IPS-18c (cell line): ENCODE measurements around the gene FOXF1.
A peak's percentile ranks its signal among the peaks of the same experiment; 100 is the strongest.

Source experiments
- H3K4me3 ChIP-seq: 2 replicates; pipeline ENCODE4 v1.7.0; 2013; ENCODE audit warnings: low read depth, mild to moderate bottlenecking, low read length, moderate library complexity; ENCODE audit not compliant: insufficient read depth
- H3K9me3 ChIP-seq: one replicate; pipeline ENCODE4 v1.6.1; 2013; ENCODE audit warnings: mild to moderate bottlenecking, low read length, moderate library complexity; ENCODE audit not compliant: control insufficient read depth, insufficient read depth

The FOXF1 gene

DNA sequence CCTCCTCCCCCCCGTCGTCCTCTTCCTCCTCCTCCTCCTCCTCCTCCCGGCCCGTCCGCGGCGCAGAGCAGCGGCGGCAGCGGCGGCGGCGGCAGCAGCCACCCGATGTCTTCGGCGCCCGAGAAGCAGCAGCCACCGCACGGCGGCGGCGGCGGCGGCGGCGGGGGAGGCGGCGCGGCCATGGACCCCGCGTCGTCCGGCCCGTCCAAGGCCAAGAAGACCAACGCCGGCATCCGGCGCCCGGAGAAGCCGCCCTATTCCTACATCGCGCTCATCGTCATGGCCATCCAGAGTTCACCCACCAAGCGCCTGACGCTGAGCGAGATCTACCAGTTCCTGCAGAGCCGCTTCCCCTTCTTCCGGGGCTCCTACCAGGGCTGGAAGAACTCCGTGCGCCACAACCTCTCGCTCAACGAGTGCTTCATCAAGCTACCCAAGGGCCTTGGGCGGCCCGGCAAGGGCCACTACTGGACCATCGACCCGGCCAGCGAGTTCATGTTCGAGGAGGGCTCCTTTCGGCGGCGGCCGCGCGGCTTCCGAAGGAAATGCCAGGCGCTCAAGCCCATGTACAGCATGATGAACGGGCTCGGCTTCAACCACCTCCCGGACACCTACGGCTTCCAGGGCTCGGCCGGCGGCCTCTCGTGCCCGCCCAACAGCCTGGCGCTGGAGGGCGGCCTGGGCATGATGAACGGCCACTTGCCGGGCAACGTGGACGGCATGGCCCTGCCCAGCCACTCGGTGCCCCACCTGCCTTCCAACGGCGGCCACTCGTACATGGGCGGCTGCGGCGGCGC lies at the start of gene FOXF1:
Gene FOXF1, plus strand, starts transcription at position 63 of the 797 bp plus-strand sequence. Its CDS starts 43 bp downstream, at position 106.
- peak within 1 kb of the TSS; percentile 51; the same call in 1 of the 2 replicates for H3K4me3 ChIP-seq
- H3K9me3 ChIP-seq = no peaks in the 10 kb centered on the region

DNA sequence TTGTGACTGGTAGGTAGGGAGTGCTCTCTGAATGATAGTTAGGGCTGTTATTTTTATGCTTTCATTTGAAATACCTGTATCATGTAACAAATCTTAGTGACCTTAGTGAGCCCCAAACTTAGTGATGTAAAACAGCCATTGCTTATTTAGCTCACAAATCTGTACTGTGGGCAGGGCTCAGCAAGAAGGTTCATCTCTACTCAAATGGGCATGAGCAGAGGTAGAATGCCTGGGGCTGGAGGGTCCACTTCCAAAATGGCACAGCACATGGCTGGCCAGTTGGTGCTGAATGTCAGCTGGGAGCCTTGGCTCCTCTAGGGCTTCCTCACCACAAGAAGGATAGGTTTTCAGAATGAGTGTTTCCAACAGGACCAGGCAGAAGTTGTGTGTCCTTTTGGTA lies 49.3 kb upstream of the FOXF1 start:
- Histone ChIP-seq H3K4me3 (no peak overlapping the region), H3K9me3 (no peaks in the 10 kb centered on the region)

DNA sequence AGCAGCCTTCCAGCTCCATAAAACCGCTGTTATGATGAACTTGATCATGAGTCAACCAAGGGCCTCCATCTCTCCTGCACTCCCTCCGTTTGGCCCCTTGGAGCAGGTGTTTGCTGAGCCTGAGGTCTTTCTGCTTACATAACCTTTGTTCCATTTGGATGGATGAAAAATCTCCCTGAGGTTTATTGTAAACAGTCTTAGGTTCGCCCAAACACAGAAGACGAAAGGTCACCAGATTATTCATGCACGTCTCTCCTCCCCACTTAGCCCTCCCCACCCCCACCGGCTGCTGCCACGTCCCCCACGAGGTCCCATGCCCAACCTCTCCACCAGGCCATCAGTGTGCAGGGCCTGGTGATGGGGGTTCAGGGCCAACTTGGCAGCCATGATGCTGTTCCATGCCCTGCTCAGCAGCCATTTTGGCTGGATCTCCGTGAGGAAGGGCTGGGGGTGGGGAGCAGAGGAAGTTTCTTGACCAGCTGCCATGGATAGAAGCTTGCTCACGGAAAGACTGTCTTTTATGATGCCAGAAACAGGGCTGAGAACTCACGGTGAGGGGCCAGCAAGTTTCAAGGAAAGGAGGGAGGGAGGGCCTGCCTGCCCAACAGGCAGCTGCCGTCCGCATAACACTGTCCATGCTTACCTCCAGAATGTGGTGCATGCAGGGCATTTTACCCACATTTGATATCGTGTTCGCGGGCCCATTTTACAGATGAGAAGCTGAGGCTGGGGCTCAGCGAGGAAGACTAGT lies 47.8 kb upstream of the FOXF1 start:
- H3K9me3 ChIP-seq = no peaks in the 10 kb centered on the region
- no peak overlapping the region for H3K4me3 ChIP-seq

DNA sequence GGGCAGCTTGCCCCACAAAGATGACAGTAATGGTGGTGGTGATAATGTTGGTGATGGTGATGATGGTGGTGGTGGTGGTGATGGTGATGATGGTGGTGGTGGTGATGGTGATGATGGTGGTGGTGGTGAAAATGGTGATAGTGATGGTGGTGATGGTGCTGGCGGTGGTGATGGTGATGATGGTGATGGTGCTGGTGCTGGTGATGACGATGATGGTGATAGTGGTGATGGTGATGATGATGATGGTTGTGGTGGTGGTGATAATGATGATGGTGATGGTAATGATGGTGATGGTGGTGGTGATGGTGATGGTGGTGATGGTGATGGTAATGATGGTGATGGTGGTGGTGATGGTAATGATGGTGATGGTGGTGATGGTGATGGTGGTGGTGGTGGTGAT lies 46.3 kb upstream of the FOXF1 start:
- no peak overlapping the region for H3K4me3 ChIP-seq
- no peaks in the 10 kb centered on the region for H3K9me3 ChIP-seq

DNA sequence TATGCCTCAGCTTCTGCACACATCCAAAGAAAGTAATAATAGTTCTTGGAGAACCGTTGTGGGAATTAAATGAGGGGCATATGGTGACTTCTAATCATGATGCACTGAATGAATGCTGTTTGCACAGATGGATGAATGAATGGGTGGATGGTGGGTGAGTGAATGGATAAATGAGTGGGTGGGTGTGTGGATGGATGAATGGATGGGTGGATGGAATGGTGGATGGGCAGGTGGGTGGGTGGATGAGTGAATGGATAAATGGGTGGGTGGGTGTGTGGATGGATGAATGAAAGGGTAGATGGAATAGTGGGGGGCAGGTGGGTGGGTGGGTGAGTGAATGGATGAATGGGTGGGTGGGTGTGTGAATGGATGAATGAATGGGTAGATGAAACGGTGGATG lies 44.9 kb upstream of the FOXF1 start:
- H3K4me3 ChIP-seq = no peak overlapping the region
- no peaks in the 10 kb centered on the region for H3K9me3 ChIP-seq

DNA sequence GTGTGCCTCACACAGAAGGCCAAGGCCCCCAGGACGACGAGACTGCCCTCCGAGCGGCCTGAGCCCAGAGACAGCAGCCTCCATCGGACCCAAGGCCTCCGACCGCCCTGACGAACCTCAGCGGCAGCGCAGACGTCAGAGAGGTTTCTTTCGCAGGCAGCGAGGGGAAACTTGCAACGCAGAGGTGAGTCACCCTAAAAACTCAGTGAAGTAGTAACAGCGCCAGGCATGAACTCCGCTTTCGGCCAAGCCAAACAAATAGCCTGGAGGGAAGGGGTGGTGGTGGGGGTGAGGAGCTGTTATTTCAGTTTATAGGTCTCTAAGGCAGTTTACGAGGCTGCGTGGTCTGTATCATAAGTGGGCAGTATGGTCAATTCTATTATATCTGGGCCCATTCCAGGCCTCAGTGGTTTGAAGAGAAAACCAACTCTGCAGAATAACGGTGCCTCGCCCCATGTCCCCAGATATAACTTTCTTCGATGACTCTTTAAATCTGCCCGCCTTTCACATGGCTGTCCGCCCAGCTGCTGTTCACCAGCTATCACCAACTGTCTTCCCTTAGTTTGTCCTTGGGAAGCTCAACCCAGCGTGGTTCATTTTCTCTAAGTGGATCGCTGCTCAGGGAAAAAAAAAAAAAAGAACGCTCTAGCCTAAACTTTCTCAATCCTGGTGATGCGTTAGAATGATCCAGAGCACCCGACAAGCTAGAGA lies 43.5 kb upstream of the FOXF1 start:
- no peak overlapping the region for H3K4me3 ChIP-seq
- no peaks in the 10 kb centered on the region for H3K9me3 ChIP-seq

DNA sequence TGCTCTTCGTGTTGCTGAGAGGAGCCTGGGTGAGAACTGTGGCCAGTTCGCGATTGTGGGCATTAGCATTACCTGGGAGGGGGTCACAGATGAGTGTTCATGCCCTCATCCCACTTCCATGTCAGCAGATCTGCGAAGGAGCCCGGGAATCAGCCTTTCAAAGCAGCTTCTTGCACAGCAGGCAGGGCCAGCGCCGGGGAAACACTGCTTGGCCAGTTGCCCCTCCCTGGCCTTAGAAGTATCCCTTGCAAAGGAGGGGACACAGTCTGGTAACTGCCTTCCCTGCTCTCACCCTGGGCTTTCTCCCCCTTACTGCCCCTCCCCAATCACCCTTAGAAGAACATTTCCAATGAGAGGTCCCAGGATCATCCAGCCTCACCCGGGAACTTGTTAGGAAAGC lies 42.8 kb upstream of the FOXF1 start:
- no peak overlapping the region for H3K4me3 ChIP-seq
- H3K9me3 ChIP-seq = no peaks in the 10 kb centered on the region

DNA sequence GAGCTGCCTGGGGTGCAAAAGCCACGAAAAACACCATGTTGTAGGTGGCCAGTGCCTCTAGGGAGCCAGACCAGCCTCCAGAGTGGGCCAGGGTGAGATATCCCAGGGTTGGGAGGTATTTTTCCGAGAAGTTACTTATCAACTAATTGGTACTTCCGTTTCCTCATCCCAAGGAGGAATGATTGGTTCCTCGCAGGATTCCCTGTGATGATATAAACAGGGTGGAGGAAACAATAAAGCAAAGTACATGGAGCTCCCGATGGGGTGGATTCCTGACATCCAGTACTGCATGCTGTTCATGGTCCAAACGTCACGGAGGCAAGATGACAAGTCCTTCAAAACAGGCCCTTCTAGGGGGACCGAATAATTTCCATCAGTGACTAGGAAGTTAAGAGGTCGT lies 39.4 kb upstream of the FOXF1 start:
- H3K9me3 ChIP-seq = no peaks in the 10 kb centered on the region
- H3K4me3 ChIP-seq = no peak overlapping the region

DNA sequence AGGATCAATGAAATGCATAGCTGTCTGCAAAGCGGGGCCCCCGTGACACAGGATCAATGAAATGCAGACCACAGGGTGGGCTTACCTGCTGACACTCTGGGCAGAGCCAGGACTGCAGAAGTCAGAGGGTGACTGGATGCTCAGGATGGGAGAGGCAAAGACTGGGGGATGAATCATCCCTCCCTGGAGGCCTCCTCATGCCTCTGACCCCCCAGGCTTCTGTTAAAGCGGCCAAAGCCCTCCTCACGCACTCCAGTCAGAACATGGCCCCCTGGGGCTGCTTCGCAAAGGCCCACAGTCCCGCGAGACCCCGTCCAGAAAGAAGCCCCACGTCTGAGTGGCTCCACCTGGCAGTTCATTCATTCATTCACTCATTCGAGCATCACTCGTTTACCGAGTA lies 38.4 kb upstream of the FOXF1 start:
- no peaks in the 10 kb centered on the region for H3K9me3 ChIP-seq
- H3K4me3 ChIP-seq = no peak overlapping the region

DNA sequence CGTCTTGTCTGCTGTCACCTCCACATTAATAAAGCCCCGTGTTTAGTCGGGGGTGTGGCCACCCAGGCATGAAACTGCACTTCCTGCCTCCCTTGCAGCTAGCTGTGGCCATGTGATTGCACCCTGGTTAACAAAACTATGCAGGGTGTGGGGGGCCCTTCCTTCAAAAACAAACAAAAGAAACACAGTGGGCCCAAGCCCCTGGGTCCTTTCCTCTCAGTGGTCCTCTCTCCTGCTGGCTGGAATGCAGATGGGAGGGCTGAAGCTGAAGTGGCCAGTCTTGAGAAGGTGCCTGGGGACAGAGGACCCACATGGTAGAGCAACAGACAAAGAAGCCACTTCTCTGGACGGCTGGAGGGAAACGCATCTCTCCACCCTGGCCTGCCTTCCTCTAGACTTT lies 38.0 kb upstream of the FOXF1 start:
- no peaks in the 10 kb centered on the region for H3K9me3 ChIP-seq
- no peak overlapping the region for H3K4me3 ChIP-seq

DNA sequence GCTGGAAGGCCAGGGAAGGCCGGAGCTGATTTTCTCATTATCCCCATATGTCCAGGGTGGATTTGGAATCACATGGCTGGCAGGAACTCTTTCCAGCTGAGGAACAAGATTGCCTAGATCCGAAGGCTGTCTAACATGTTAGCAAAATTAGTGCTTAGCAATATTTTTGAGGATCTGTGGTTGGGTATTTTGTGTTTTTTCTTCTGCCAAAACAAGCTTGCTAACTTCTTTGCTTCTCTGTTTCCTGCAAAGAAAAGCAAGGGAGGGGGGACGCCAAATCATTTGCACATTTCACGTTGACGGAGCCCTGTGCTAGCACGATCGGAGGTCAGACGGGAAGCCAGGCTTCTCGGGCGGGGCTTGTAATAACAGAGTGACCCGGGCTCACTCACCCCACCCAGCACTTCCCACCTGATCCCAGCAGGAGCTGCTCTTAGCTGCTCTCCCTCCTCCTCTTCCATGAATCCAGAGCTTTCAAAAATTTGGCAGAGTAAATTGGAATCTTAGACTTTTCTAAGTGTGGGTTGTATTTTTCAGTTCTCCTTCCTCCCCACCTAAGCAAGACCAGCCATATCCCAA lies 33.3 kb upstream of the FOXF1 start:
- Histone ChIP-seq H3K4me3 (no peak overlapping the region), H3K9me3 (no peaks in the 10 kb centered on the region)

DNA sequence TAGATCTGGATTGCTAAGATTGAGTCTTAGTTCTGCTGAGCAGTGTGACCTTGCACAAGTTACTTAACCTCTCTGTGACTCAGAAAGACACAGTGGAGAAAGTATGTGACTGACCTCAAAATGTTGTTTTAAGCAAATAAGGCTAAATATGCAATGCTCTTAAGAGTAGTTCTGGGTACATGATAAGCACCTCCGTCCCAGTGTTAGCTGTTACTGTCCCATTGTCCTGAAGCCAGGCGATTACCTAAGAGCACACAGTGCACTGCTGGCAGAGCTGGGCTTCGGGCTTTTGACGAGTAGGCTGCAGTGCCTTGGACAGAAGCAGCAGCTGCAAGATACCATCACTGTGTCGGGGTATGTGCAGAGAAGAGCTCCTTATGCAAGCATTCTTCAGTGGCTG lies 32.7 kb upstream of the FOXF1 start:
- Histone ChIP-seq H3K4me3 (no peak overlapping the region), H3K9me3 (no peaks in the 10 kb centered on the region)

DNA sequence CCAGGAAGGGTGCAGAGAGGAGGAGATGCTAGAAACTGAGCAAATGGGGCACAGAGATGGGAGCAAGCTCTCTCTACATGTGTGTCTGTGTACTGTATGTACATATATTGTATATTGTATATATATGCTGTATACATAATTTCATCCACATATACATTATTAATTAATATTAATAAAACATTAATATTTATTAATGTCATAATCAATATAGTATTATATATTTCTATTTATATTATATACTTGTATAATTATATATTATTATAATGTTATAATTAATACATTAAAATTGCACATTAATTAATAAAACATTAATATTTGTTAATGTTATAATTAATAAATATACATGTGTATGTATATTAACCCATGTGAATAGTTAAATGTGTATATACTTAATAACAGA lies 31.5 kb upstream of the FOXF1 start:
- Histone ChIP-seq H3K9me3 (peaks cover 2% of the 10 kb centered on the region), H3K4me3 (no peak overlapping the region)

DNA sequence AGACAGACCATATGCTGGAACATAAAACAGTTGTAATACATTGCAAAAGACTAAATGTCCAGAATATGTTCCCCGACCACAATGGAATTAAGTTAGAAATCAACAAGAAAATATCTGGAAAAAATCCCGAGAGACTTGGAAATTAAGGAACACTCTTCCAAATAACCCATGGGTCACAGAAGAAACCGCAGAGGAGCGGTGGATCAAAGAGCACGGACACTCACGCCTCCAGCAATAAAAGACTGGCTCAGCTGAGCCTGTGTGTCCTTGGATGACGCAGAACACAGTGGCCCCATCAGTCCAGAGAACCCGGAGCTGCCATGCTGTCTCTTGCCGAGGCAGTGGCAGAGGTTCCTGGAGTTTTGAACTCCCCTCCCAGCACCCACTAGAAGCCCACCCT lies 30.9 kb upstream of the FOXF1 start:
- Histone ChIP-seq H3K9me3 (peaks cover 5% of the 10 kb centered on the region), H3K4me3 (no peak overlapping the region)

DNA sequence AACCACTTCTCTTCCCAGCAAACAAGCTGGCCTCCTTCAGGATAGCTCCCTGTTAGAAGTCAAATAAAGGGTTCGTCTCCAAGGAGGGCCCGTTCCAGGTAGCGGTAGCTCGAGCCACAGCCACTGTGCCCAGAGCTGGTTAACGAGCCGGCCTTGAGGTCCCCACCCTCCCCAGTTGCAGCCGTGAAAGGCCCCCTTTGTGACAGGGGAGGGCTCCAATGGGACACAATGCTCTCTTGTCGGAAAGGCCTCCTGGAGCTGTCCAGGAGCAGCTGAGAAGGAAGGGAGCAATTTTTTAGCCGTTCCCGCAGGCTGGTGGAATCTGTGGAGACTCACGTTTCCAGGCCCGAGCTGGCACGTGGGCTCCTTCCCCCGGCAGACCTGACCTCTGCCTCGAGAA lies 29.9 kb upstream of the FOXF1 start:
- no peak overlapping the region for H3K4me3 ChIP-seq

DNA sequence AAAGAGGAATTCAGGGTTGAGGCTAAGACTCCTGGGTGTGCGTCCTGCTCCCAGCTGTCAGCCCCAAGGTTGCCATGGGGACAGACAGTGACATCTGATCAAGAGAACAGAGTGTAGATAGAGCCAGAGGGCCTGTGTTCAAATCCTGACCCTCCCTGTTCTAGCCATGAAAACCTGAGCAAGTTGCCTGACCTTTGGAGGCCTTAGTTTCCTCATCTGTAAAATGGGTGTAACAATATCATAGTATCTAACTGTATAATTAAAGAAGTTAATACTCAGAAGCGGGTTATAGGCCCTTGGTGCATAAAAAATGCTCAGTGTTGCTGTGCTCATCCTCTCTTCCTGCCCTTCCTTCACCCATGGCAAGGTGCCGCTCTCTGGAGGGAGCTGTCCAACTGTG lies 28.7 kb upstream of the FOXF1 start:
- Histone ChIP-seq H3K9me3 (peaks cover 5% of the 10 kb centered on the region), H3K4me3 (no peak overlapping the region)

More for the DNA sequence above, 29.9 kb upstream of the FOXF1 start:
- H3K9me3 ChIP-seq = peaks cover 5% of the 10 kb centered on the region

DNA sequence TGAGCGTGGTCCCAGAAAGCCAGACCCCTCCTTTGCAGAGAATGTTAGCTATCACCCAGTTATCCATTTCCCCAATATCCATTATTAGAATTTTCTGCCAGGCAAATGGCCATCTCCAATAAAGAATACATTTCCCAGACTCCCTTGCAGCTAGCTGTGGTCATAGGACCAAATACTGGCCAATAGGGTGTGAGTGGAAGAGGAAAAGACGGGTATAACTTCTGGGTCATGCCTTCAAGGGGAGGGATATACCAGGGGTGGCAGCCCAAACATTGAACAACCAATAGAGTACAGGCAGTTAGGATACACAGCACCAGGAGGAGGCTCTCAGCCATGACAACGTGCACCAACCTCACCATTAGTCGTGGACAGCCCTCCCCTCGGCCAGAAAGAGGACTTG lies 26.1 kb upstream of the FOXF1 start:
- Histone ChIP-seq H3K9me3 (peaks cover 5% of the 10 kb centered on the region), H3K4me3 (no peak overlapping the region; the same call in 1 of the 2 replicates)
